Endothelial cell of umbilical vein (primary cell): ENCODE data around the gene LPP. TPM values are rescaled to one million over a fixed set of nuclear protein-coding genes. Genes with fewer than 3 reads are reported as not detected.

Source experiments
- BruUV-seq: library from RNA; stranded (reverse); fragments of 400-500 nt; replicated peaks from 2 replicates; lab custom pipeline; 2021; lab: Mats Ljungman, UMichigan
- CTCF ChIA-PET: fragments of 300-600, 350-600 bp; sonication (Branson Sonifier 250); formaldehyde crosslinking; loops from one replicate; lab custom pipeline; 2021; ENCODE audit warnings: antibody characterized with exemption, inconsistent platforms; lab: Charles Lee
- POLR2A ChIA-PET: fragments of 300-600, 350-600 bp; sonication (Branson Sonifier 250); formaldehyde crosslinking; loops from one replicate; lab custom pipeline; 2021; ENCODE audit warnings: antibody characterized with exemption, inconsistent platforms; lab: Charles Lee
- DNase-seq: peaks from one replicate; pipeline ENCODE4 v3.0.0-alpha.2; 2011; ENCODE audit warnings: low read depth, low spot score
- FAIRE-seq: peaks from 2 replicates; lab custom pipeline; 2011; peaks lifted over from hg19 to GRCh38; lab: Jason Lieb, UNC
- H2AFZ ChIP-seq: 2 replicates; pipeline ENCODE4 v1.6.0; 2012; ENCODE audit warnings: low read depth, low read length, control low read depth, inconsistent platforms
- H3K27ac ChIP-seq: 2 replicates; pipeline ENCODE4 v1.5.1; 2011; ENCODE audit warnings: low read depth, mild to moderate bottlenecking, control low read depth, low read length, moderate library complexity; ENCODE audit not compliant: insufficient read depth
- H3K27me3 ChIP-seq, 2 experiments: 2 replicates each; pipeline versions ENCODE4 v1.6.0 to v1.6.1; 2011; ENCODE audit warnings: low read length in 2 of 2, mixed read lengths in 1 of 2; ENCODE audit not compliant: control insufficient read depth in 2 of 2, insufficient read depth in 2 of 2
- H3K36me3 ChIP-seq, 2 experiments: 2 replicates in 1 of 2; 3 replicates in 1 of 2; pipeline ENCODE4 v1.5.1; 2011; ENCODE audit warnings: low read length in 2 of 2, mild to moderate bottlenecking in 1 of 2, moderate library complexity in 1 of 2; ENCODE audit not compliant: control insufficient read depth in 2 of 2, insufficient read depth in 2 of 2; ENCODE audit errors: extremely low read depth in 1 of 2
- H3K4me1 ChIP-seq: 3 replicates; pipeline ENCODE4 v1.5.1; 2011; ENCODE audit warnings: mild to moderate bottlenecking, low read length; ENCODE audit not compliant: control insufficient read depth, insufficient read depth; ENCODE audit errors: extremely low read depth
- H3K4me2 ChIP-seq: 2 replicates; pipeline ENCODE4 v1.6.1; 2011; ENCODE audit warnings: low read length, control low read depth, mixed read lengths; ENCODE audit not compliant: insufficient read depth
- H3K4me3 ChIP-seq, 3 experiments: fragments of 200-600 bp in 1 of 3; sonication (generic), shearing (Covaris generic) in 1 of 3; replicated peaks in 1 of 3; 2 replicates each; pipeline ENCODE4 v1.5.1; 2011 to 2016; ENCODE audit warnings: control low read depth in 3 of 3, low read length in 3 of 3, mild to moderate bottlenecking in 2 of 3, inconsistent platforms in 1 of 3, low read depth in 1 of 3, moderate library complexity in 1 of 3; ENCODE audit not compliant: insufficient read depth in 1 of 3
- H3K79me2 ChIP-seq: 2 replicates; pipeline ENCODE4 v1.6.0; 2012; ENCODE audit warnings: low read length, inconsistent platforms; ENCODE audit not compliant: control insufficient read depth, insufficient read depth
- H3K9ac ChIP-seq: replicated peaks from 2 replicates; pipeline ENCODE3; 2011; ENCODE audit warnings: low read length, control low read depth; ENCODE audit not compliant: insufficient read depth; ENCODE audit errors: extremely low read depth
- H3K9me1 ChIP-seq: replicated peaks from 3 replicates; pipeline ENCODE4 v1.6.0; 2011; ENCODE audit warnings: mild to moderate bottlenecking, low read length; ENCODE audit not compliant: control insufficient read depth, insufficient read depth; ENCODE audit errors: extremely low read depth
- H3K9me3 ChIP-seq: replicated peaks from 2 replicates; pipeline ENCODE4 v1.5.1; 2012; ENCODE audit warnings: low read length, inconsistent platforms; ENCODE audit not compliant: control insufficient read depth, insufficient read depth
- H4K20me1 ChIP-seq: replicated peaks from 2 replicates; pipeline ENCODE3; 2011; ENCODE audit warnings: mild to moderate bottlenecking, low read length; ENCODE audit not compliant: control insufficient read depth, insufficient read depth; ENCODE audit errors: extremely low read depth
- CTCF ChIP-seq, 2 donors: IDR thresholded peaks; 1 replicate in 1 of 2; 2 replicates in 1 of 2; pipeline ENCODE4 v1.5.1; 2011; ENCODE audit warnings: low read length in 2 of 2, mild to moderate bottlenecking in 2 of 2, moderate library complexity in 2 of 2, control low read depth in 1 of 2, inconsistent platforms in 1 of 2, low read depth in 1 of 2; ENCODE audit not compliant: insufficient read depth in 1 of 2; ENCODE audit errors: extremely low read depth in 1 of 2
- EZH2 ChIP-seq: IDR thresholded peaks from 2 replicates; pipeline ENCODE4 v1.6.1; 2012; ENCODE audit warnings: borderline replicate concordance, low read depth, mild to moderate bottlenecking, moderate library complexity, low read length, inconsistent platforms; ENCODE audit not compliant: severe bottlenecking
- FOS ChIP-seq: IDR thresholded peaks from 2 replicates; pipeline ENCODE4 v1.6.1; 2011; ENCODE audit warnings: mild to moderate bottlenecking, low read length, moderate library complexity, borderline replicate concordance; ENCODE audit not compliant: insufficient read depth
- GATA2 ChIP-seq: IDR thresholded peaks from 2 replicates; pipeline ENCODE4 v1.7.0; 2011; ENCODE audit warnings: low read depth, mild to moderate bottlenecking, moderate library complexity, mixed read lengths, low read length; ENCODE audit not compliant: insufficient read length, insufficient read depth
- JUN ChIP-seq: IDR thresholded peaks from 2 replicates; pipeline ENCODE4 v1.6.1; 2011; ENCODE audit warnings: borderline replicate concordance, low read depth; ENCODE audit not compliant: insufficient read length, insufficient read depth
- MAX ChIP-seq: IDR thresholded peaks from 2 replicates; pipeline ENCODE4 v1.6.1; 2011; ENCODE audit not compliant: insufficient read depth, insufficient read length
- MYC ChIP-seq: IDR thresholded peaks from one replicate; pipeline ENCODE4 v1.6.1; 2011; ENCODE audit warnings: mild to moderate bottlenecking, low read depth, low read length
- POLR2A ChIP-seq: IDR thresholded peaks from 2 replicates; pipeline ENCODE4 v1.6.1; 2012; ENCODE audit warnings: low read depth, mild to moderate bottlenecking, control low read depth, low read length
- POLR2AphosphoS5 ChIP-seq: IDR thresholded peaks from 2 replicates; pipeline ENCODE4 v1.6.1; 2012; ENCODE audit warnings: low read depth, mild to moderate bottlenecking, control low read depth, low read length, moderate library complexity; ENCODE audit not compliant: insufficient read depth
- dilution Hi-C: fragments of 300-500 bp; cut with MboI; formaldehyde crosslinking; loops from one replicate; pipeline ENCODE4 v1.15.0; 2019; ENCODE audit warnings: low sequenced_read_pairs; ENCODE audit not compliant: extremely low pct_ligation_motif_present
- intact Hi-C: fragments of 100-400 bp; cut with micrococcal nuclease; formaldehyde crosslinking; loops from one replicate; pipeline ENCODE4 v1.10.0; 2022
- polyA plus RNA-seq, 4 experiments: library from polyadenylated mRNA; depleted of rRNA in 3 of 4; stranded (reverse) in 3 of 4; unstranded in 1 of 4; fragments of >200 nt; gene quantifications; 2 replicates each; pipeline versions ENCODE4 v1.2.1 to v1.2.3, GENCODE V29; 2011 to 2012; ENCODE audit warnings: missing spikeins in 1 of 4
- total RNA-seq: library from RNA; stranded (reverse); gene quantifications from 2 replicates; pipeline ENCODE4 v1.2.3, GENCODE V29; 2021

The LPP gene
- total and polyA plus RNA-seq, 2 donors (not counting 3 experiments of a cell fraction or from before 2014, with no cell fraction given) = 16.9 to 153 TPM

- no peaks in the 10 kb centered on the region for H3K9me3 ChIP-seq
- H3K9ac ChIP-seq = no peak overlapping the region
- no peaks in the 10 kb centered on the region for H4K20me1 ChIP-seq
- H3K36me3 ChIP-seq = peaks cover 0 to 5% of the 10 kb centered on the region in 2 experiments
- peaks cover 31% of the 10 kb centered on the region for H3K4me1 ChIP-seq
- H3K4me2 ChIP-seq = no peak overlapping the region
- intact Hi-C loops = no loop called here
- no peak overlapping the region for H3K27ac ChIP-seq
- BruUV-seq = no TSS peak
- no peak for TF ChIP-seq GATA2
- no peak for TF ChIP-seq FOS
- no peak for TF ChIP-seq POLR2AphosphoS5
- no peak for TF ChIP-seq MYC
- TF ChIP-seq JUN = no peak
- no peak for TF ChIP-seq EZH2
- TF ChIP-seq POLR2A = no peak
- TF ChIP-seq MAX = no peak
- ChIA-PET CTCF (interaction anchor here (1.2 to 1.5 kb wide), 2 partner anchors 9 to 780 kb away, joined by 3 read pairs; no protein-coding TSS in a partner anchor), POLR2A (no interaction called here)
- peaks cover 3% of the 10 kb centered on the region for H3K79me2 ChIP-seq
- H3K4me3 ChIP-seq = no peak overlapping the region
- no peaks in the 10 kb centered on the region for H3K27me3 ChIP-seq
- FAIRE-seq = no peak
- dilution Hi-C loops = no loop called here
- no peak for DNase-seq
- no peaks in the 10 kb centered on the region for H3K9me1 ChIP-seq
- no peak overlapping the region for H2AFZ ChIP-seq
Observed at GRCh38 chr3:188528396-188528795, 374.4 kb downstream of the LPP start.

GRCh38 chr3:188529228-188529627 is 375.3 kb downstream of the LPP start:
- DNase-seq = no peak

More at GRCh38 chr3:188529228-188529627, 375.3 kb downstream of the LPP start:
- Histone ChIP-seq H3K9me1 (no peaks in the 10 kb centered on the region), H3K9ac (no peak overlapping the region), H2AFZ (no peak overlapping the region), H3K4me1 (peaks cover 37% of the 10 kb centered on the region), H3K9me3 (no peaks in the 10 kb centered on the region), H3K4me3 (no peak overlapping the region), H3K27ac (no peak overlapping the region), H3K4me2 (no peak overlapping the region), H3K27me3 (no peaks in the 10 kb centered on the region), H4K20me1 (no peaks in the 10 kb centered on the region), H3K79me2 (peaks cover 3% of the 10 kb centered on the region), H3K36me3 (peaks cover 0 to 5% of the 10 kb centered on the region in 2 experiments)
- no peak for FAIRE-seq
- dilution Hi-C loops (no loop called here), intact Hi-C loops (no loop called here)
- no peak for TF ChIP-seq EZH2
- no peak for TF ChIP-seq JUN
- no peak for TF ChIP-seq FOS
- no peak for TF ChIP-seq MAX
- no peak for TF ChIP-seq CTCF (IDR thresholded peaks at IDR 0.05; ENCODE audit: extremely low read depth in 1 of 2, insufficient read depth in 1 of 2, low read depth in 1 of 2, low read length in 2 of 2)
- no peak for TF ChIP-seq GATA2
- TF ChIP-seq POLR2AphosphoS5 = no peak
- TF ChIP-seq POLR2A = no peak
- TF ChIP-seq MYC = no peak
- ChIA-PET POLR2A (no interaction called here), CTCF (interaction anchor here (1.5 kb wide), 1 partner anchor 9 kb away, joined by 3 read pairs; no protein-coding TSS in a partner anchor)
- BruUV-seq = no TSS peak
